PFSK-1 (cell line): ENCODE measurements around the gene KLHL21.

Experiments
- SIN3A ChIP-seq: IDR thresholded peaks from 2 replicates; pipeline ENCODE4 v1.6.1; 2012; ENCODE audit warnings: mild to moderate bottlenecking, low read length, moderate library complexity, borderline replicate concordance; ENCODE audit not compliant: insufficient read depth
- TF ChIP-seq, protein P1 (sequence below), 2 experiments: IDR thresholded peaks; 2 replicates each; pipeline versions ENCODE4 v1.6.1 to v1.8.0; 2011 to 2012; ENCODE audit warnings: low read depth in 2 of 2, low read length in 2 of 2, control low read depth in 1 of 2, inconsistent platforms in 1 of 2, mild to moderate bottlenecking in 1 of 2, moderate library complexity in 1 of 2; ENCODE audit not compliant: insufficient read depth in 1 of 2

DNA sequence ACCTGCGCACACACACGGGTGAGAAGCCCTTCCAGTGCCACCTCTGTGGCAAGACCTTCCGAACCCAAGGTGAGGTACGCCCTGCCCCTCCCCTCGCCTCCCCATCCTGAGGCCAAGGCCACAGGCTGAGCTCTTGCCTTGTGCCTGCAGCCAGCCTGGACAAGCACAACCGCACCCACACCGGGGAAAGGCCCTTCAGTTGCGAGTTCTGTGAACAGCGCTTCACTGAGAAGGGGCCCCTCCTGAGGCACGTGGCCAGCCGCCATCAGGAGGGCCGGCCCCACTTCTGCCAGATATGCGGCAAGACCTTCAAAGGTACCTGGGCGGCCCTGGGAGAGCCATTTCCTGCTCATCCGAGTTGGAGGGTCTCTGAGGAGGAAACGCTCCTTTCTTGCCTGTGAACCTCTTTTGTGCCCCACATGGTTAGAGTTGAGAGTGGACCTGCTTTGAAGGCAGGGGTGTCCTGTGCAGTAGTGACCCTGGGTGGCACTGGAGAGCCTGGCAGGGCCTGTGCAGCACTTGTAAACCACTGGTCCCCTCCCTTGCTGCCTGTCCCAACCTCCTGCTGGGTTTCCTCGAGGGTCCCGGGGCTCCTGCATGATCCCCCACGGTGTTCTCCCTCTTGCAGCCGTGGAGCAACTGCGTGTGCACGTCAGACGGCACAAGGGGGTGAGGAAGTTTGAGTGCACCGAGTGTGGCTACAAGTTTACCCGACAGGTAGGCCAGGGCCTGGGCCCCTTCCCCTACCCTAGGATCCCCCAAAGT lies 14.4 kb downstream of the KLHL21 start:
- TF ChIP-seq SIN3A = no peak
- TF ChIP-seq, protein P1, sequence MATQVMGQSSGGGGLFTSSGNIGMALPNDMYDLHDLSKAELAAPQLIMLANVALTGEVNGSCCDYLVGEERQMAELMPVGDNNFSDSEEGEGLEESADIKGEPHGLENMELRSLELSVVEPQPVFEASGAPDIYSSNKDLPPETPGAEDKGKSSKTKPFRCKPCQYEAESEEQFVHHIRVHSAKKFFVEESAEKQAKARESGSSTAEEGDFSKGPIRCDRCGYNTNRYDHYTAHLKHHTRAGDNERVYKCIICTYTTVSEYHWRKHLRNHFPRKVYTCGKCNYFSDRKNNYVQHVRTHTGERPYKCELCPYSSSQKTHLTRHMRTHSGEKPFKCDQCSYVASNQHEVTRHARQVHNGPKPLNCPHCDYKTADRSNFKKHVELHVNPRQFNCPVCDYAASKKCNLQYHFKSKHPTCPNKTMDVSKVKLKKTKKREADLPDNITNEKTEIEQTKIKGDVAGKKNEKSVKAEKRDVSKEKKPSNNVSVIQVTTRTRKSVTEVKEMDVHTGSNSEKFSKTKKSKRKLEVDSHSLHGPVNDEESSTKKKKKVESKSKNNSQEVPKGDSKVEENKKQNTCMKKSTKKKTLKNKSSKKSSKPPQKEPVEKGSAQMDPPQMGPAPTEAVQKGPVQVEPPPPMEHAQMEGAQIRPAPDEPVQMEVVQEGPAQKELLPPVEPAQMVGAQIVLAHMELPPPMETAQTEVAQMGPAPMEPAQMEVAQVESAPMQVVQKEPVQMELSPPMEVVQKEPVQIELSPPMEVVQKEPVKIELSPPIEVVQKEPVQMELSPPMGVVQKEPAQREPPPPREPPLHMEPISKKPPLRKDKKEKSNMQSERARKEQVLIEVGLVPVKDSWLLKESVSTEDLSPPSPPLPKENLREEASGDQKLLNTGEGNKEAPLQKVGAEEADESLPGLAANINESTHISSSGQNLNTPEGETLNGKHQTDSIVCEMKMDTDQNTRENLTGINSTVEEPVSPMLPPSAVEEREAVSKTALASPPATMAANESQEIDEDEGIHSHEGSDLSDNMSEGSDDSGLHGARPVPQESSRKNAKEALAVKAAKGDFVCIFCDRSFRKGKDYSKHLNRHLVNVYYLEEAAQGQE (IDR thresholded peaks at IDR 0.05; ENCODE audit: insufficient read depth in 1 of 2, low read depth in 2 of 2, low read length in 2 of 2) = no peak
